ENCODE measurements around the gene UNC93A.

The UNC93A gene

DNA sequence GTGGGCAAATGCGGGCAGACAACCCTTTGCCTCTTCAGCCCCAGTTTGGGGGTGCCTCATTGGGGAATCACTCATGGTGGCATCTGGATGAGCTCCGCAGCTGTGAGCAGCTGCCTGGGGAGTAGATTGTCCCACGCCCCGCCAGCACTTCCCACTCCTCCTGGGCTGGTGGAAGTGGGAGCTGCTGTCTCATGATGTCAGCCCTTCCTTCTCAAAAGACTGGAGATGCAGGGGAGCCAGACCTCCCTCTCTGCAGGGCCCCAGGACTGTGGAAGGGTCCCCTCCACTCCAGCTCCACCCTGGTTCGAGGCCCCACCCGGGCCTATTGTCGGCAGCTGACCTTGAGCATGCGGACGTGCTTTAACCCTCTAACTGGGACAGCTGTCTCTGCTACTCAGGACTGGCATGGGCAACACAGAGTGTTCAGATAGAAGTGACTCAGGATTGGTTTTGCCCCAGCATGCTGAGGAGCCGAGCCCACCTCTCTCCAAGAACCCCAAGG lies 2.0 kb downstream of the UNC93A start:
- DNase-seq (ENCODE audit: low read depth, low spot score) = no peak

DNA sequence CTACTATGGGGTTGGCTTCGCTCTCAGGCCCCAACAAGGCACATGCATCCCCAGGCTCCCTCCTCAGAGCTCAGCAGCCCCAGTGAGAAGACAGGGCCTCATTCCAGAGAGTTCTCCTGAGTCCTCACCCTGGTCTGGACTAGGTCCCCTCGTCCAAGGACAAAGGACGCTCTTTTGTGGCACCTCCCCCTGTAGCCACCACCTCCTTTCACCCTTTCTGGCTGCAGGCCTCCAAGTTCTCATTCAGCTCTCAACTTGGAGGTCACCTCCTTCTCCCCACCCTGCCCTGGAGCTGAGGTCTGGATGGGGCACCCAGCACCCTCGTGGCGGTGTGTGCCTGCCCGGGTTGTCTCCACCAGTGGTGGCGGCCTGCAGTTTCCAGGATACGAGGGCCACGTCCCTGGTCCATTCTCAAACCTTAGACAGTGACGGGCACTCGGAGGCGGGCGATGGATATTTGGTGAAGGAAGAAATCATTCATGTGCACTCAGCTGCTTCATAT lies 2.5 kb downstream of the UNC93A start:
- DNase-seq (ENCODE audit: low read depth, low spot score) = no peak

DNA sequence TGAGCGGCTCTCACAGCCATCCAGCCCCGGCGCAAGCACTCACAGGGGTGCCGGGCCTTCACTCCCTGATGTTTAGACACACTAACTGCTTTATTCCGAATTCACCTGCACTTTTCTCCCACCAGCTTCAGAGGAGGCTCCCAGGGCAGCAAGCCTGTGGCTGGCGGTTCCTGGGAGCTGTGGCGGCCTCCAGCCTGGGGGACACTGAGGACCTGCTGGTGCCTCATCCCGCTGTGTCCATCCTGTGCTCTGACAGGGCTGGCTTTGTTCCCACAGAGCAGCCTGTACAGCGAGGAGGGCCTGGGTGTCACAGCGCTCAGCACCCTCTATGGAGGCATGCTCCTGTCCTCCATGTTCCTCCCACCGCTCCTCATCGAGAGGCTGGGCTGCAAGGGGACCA lies 3.1 kb downstream of the UNC93A start:
- DNase-seq (ENCODE audit: low read depth, low spot score) = no peak

DNA sequence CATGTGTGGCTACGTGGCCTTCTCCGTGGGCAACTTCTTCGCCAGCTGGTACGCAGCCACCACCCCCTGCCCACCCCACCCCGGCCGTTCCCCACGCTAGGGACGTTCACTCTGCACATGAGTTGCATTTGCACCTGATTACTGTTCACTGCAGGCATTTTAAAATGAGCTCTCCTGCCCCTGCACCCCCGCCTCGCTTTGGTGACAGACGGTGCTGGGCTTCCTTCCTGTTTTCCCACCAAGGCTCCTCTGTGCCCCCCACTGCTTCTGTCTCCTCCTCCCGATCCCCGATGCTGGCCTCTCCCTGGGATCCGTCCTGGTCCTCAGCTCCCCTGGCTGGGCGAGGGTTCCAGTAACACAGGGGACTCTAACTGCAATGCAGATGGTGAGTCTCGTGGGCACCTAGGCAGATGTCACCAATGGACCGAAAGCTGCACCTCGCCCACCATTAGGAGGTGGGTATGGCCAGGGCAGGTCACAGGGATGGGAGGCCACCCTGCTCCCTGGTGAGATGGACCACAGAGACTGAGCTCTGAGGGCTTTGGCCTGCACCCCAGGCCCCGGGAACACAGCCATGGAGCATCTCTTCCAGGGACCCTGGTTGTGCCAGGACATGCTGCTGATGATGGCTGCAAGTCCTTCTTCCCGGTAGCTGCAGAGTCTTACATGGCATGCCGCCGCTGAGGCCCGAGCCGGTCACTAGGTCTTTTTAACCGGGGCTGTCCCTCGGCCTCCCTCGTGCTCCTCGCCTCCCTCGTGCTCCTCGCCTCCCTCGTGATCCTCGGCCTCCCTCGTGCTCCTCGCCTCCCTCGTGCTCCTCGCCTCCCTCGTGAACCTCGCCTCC lies 3.8 kb downstream of the UNC93A start:
- DNase-seq (ENCODE audit: low read depth, low spot score) = no peak

DNA sequence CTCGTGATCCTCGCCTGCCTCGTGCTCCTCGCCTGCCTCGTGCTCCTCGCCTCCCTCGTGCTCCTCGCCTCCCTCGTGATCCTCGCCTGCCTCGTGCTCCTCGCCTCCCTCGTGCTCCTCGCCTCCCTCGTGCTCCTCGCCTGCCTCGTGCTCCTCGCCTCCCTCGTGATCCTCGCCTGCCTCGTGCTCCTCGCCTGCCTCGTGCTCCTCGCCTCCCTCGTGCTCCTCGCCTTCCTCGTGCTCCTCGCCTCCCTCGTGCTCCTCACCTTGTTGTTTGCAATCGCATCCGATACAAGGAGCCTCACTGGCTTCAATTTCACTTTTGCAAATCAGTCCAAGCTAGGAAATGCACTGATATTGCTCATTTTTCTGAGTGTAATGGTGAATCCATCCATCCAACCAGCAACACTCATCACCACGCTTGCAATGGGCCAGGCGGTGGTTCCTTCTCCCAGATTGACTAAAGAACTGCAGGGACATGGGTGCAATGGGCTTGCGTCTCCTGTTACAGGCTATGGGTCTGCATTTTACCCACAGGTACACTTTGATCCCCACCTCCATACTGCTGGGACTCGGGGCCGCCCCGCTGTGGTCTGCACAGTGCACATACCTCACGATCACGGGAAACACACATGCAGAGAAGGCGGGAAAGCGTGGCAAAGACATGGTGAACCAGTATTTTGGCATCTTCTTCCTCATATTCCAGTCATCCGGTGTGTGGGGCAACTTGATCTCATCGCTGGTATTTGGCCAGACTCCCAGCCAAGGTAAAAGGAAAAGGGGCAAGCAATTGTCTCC lies 4.6 kb downstream of the UNC93A start:
- DNase-seq (ENCODE audit: low read depth, low spot score) = no peak

DNA sequence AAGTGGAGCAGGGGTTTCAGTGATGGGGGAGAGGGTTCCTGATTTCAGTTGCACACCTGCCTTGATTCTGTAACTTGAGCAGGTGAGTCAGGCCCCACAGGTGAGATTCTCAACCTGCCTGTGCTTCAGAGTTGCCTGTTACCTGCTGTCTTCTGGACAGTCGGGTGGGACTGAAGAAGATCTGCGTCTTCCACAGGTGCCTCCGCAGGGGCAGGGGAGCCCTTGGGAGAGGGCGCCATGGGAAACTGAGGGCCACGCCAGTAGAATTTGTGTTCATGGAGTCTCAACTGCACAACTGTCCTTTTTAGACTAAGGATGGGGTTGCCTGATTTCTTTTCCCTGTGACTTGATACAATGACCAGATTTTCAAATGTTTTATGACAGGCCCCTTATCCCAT lies 5.2 kb downstream of the UNC93A start:
- no peak for DNase-seq (ENCODE audit: low read depth, low spot score)

DNA sequence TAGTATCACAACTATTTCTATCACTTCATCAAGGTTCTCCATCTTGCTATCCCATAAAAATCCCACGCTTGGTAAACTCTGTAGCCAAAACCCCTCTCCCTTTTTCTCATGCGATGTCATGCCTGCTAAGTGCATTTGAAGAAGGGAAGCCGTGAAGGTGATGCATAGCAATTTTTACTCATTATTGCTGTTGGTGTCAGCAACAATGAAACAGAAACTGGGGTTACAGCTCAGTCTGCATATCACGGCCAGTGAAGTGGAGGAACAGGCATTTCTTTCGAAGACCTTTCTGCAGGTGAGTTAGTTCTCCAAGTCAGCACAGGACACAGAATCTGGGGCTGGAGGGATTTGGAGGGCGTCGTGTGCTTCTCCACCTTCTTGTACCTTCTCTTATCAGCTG lies 5.8 kb downstream of the UNC93A start:
- no peak for DNase-seq (ENCODE audit: low read depth, low spot score)

DNA sequence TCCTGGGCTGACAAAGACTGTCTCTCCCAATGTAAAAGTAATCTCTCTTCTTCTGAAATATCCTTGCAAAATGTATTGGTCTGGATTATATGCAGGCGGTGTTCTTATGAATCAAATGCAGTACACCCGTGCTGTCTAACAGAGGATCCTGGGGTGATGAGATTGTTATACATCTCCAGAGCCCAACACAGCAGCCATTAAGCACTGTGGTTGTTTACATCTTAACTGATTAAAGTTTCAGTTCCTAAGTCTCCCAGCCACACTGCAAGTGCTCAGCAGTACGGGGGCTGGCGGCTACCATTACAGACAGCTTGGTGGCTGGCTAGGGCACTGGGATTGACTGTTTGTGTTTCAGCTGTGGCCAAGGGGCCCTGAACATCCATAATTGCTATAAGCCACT lies 7.0 kb downstream of the UNC93A start:
- no peak for DNase-seq (ENCODE audit: low read depth, low spot score)

DNA sequence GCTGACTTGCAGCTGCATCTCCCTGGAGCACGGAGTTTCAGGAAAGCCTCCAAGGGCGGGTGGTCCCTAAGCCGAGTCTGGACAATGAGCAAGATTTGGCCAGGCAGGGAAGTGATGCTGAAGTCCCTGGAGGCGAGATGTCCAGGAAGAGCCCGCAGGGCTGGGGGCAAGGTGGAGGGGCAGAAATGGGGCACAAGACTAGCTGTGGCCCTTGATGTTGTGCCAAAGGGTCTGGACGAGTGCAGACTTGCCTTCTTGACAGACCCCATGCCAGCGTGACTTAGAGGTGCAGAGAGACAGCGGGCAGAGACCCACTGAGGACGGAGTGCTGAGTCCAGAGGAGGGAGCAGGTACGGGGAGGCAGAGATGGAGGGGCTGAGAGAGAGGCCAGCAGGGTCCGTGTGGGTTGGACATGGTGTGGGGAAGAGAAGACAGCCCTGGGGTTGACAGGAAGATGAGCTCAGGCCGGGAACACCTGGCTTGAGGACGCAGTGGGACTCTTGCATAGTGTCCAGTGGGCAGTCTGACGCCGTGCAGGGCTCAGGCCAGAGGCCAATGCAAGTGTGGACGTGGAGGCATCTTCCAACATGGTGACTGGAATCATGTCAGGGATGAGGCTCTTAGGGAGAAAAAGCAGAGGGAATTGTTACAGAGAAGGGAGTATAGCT lies 8.7 kb downstream of the UNC93A start:
- DNase-seq (ENCODE audit: low read depth, low spot score) = no peak

DNA sequence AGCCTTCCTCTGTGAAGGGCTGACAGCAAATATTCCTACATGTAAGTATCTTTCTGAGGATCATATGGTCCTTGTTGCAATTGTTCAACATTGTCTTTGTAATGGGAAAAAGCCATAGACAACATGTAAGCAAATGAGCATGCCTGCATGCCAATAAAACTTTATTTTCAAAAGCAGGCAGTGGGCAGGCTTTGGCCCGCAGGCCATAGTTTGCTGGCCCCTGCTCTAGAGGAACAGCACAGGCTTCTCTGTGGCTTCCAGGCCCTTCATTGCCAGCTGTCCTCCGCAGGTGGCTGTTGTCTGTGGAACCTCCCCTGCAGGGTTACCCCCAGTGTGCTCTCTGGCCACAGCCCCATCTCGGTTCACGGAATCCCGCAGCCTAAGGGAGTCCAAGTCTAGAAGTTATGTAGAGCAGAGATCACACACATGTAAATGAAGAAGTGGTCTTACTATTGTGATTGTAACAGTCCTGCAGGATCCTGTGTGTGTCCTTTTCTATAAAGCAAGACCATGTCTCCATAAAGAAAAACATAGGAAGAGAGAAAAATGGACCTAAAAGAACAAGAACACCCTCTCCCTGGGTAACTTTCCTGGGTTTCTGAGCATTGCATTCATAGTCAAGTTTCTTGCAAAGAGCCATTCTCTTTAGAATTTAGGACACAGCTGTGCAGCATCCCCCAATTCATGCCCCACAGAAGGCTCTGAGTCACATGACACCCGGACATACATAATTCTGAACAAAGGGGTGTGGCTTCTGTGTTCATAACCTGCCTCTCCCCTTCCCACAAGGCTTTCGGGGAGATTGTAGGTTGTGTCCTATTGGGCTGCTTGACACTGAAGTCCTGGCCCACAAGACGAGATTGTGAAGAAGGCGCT lies 10.0 kb downstream of the UNC93A start:
- DNase-seq (ENCODE audit: low read depth, low spot score) = no peak

DNA sequence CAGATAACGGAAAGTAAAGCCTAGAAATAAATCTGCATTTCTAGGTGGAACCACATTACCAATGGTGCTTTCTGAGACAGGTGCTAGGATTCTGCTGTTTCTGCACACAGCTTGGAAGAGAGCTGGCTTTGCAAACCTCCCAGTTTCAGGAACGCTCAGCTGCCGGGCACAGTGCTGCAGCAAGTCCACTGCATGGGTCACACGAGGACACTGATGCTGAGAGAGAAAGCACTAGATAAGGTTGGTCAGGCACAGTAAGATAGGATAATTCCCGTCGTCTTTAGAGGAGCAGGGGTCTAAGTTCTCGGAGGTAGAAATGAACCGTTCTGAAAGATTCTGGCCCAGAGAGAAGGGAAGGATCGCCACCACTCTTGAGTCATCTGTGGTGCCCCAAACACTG lies 11.0 kb downstream of the UNC93A start:
- no peak for DNase-seq (ENCODE audit: low read depth, low spot score)

DNA sequence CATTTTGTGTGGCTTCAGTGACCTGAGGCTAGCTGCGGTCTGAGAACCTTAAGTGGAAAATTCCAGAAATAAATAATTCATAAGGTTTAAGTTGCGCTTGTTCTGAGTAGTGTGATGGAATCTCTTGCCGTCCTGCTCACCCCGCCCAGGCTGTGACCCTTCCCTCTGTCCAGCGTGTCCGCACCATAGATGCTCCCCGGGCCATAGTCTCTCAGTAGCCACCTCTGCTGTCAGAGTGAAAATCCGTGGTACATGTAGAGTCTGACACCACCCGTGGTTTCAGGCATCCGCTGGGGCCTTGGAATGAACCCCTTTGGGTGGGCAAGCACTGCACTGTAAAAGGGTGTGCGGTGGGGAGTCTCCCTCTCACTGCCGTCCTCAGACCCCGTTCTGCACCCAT lies 11.7 kb downstream of the UNC93A start:
- no peak for DNase-seq (ENCODE audit: low read depth, low spot score)

DNA sequence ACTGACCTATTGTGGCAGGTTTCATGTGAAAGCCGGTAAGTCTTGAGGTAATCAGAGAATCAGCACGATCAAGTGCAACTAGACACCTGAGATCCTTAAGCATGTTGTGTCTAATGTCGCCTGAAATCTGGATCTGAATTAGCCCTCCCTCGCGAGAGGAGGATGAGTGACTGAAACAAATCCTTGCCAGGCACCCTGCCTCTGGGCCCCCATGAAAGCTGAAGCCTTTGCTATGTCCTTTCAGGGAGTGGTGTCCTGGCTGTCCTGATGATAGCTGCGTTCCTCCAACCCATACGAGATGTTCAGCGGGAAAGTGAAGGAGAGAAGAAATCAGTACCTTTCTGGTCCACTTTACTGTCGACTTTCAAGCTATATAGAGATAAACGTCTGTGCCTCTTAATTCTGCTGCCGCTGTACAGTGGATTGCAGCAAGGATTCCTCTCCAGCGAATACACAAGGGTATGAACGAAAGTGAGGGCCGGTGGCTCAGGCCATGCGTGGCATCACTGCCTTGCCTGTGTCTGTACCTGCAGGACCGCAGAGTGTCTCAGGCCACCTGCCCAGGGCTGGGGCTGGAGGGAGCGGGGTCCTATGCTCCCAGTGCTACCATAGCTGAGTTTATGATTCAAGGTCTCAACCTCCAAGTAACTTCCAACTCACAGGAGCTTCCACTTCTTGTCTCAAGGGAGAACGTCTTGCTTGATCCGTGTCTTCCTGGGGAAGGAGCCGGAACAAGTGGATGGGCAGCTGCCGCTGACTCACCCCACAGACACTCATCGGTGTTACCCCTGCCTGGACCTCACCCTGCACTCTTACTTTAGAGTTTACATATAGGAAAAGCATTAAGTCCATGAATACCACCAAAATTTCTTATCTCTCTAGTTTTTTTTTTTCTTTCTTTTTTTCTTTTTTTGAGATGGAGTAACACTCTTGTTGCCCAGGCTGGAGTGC lies 12.8 kb downstream of the UNC93A start:
- DNase-seq (ENCODE audit: low read depth, low spot score) = no peak

DNA sequence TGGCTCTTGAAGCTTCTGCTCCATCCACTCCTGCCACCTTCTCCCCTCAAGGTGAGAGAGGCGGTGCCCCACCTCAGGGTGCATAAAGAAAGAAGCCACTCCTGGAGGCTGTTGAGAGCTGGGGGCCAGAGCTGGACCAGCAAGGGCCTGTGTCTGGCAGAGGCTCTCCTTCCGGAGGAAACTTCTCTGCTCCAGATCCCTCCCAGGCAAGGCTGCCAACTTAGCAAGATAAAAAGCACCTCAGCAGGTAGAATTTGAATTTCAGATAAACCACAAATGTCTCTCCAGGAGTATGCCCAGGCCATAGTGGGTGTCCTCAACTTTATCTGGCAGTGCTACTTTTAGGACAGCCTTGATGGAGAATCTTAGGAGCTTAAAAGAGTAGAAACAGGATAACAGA lies 13.8 kb downstream of the UNC93A start:
- DNase-seq (ENCODE audit: low read depth, low spot score) = no peak

DNA sequence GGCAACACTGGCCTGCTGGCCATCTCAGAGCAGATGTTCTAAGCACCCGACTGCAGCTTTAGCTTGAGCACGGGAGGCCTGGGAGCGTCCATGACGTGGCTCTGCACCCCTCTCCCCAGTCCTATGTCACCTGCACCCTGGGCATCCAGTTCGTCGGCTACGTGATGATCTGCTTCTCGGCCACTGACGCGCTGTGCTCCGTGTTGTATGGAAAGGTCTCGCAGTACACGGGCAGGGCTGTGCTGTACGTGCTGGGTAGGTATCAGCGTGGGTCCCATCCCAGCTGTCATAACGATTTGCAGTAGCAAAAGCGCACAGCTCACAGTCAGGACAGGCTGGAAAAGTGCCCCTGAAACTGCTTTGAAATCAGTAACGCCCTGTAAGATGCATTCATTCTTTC lies 14.7 kb downstream of the UNC93A start:
- no peak for DNase-seq (ENCODE audit: low read depth, low spot score)

DNA sequence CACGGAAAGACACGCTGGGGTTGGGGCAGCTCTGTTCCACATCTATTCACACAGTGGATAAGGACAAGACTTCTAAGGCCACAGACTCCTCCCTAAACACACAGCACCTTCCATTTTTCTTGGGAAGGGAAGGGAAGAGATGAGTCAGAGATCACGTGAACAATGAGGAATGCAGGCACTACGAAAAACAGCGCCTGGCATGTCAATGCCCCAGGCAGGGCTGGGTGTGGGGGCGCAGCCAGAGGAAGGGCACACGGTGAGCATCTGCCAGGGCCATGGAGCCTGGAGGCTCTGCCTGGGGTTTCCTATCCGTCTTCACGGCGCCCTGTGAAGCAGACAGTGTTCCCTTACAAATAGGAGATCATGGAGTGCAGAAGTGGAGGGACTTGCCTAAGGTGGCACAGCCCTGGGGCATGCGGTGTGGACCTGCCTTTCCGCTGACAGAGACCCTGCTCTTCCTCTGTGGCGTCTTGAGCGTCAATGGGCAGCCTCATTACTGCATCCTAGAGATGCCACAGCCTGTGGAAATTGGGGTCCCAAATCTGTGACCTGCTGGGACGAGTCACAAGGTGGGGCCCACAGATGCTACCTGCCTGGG lies 15.4 kb downstream of the UNC93A start:
- no peak for DNase-seq (ENCODE audit: low read depth, low spot score)

DNA sequence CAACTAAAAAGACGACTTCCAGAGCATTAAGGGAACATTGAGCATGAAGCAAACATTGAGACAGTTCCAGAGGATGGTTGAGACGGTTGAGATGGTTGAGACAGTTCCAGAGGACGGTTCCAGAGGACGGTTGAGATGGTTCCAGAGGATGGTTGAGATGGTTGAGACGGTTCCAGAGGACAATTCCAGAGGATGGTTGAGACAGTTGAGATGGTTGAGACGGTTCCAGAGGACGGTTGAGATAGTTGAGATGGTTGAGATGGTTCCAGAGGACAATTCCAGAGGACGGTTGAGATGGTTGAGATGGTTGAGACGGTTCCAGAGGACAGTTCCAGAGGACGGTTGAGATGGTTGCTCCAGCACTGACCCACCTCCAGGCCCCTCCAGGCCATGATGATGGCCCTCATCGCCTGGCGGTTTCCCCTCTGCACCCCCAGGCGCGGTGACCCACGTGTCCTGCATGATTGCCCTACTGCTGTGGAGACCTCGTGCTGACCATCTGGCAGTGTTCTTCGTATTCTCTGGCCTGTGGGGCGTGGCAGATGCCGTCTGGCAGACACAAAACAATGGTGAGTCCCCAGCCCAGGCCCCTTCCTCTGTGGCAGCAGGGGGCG lies 16.3 kb downstream of the UNC93A start:
- DNase-seq (ENCODE audit: low read depth, low spot score) = no peak

DNA sequence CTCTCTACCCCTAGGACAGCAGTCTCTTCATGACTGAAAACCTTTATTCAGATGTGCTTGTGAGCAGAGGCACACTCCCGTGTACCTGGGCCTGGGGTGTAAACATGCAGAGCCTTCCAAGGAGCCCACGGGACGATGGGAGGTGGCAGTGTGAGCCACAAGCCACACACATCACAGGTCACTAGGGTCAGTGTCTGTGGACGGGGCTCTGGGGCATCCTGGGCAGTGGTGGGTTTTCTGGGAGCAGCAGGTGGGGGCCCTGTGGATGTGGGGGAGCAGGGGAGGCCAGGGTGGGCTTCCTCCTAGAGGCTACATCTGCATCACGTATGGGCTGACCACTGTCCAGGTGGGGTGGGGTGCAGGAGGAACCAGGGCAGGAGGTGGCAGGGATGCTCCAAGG lies 17.1 kb downstream of the UNC93A start:
- DNase-seq (ENCODE audit: low read depth, low spot score) = no peak
